Measurements from ENCODE around the gene CAD.

CAD gene

DNA sequence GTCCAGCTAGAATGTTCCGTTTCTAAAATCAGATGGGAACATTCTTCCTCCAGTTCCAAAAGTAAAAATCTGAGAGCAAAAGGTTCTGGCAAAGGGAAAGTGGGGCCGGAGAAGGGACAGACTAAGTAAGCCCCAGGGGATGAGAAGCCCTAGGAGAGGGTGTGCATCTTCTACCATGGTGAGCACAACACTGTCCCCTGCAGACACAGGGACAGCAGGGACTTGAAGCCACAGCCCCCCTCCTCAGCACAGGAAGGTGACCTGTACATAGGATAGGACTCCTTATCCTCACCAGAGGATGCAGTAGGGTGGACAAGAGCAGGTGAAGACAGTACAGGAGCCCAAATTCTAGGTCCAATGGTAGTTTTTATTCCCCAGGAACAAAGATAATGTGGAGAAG lies 17.9 kb upstream of the CAD start:
- DNase-seq: no peak

DNA sequence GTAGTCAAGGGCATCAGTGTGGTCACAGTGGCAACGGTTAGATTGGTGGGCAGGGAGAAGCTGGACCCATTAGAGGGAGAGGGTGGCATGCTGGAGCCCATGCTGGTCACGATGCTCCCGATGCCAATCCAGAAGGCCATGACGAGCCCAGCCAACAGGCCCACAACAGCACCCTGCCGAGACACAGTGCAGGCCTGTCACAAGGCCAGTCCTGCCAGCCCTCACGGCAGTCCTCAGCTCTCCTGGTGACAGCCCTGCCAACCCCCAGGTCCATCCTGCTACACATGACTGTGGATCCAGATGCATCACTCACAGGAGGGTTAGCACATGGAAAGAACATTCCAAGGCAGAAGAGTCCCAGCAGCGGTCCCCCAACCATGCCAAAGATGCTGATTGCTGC lies 15.5 kb upstream of the CAD start:
- no peak for DNase-seq

DNA sequence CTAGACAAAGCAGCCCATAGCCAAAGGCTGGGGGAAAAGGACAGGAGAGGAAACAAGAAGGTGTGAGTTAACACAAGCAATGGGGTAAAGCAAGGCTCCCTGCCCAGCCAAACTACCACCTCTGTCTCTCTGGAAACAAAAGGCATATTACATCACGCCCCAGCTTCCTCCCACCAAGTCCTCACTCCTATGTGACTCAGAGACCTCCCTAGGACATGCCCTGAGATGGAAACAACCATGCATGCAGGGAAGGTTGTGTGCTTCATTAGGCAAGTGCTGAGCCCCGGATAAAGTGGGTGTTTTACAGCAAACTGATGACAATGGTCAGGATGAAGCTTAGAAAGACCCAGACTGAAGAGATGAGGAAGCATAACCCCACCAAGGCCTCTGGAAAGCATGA lies 14.3 kb upstream of the CAD start:
- DNase-seq: no peak

DNA sequence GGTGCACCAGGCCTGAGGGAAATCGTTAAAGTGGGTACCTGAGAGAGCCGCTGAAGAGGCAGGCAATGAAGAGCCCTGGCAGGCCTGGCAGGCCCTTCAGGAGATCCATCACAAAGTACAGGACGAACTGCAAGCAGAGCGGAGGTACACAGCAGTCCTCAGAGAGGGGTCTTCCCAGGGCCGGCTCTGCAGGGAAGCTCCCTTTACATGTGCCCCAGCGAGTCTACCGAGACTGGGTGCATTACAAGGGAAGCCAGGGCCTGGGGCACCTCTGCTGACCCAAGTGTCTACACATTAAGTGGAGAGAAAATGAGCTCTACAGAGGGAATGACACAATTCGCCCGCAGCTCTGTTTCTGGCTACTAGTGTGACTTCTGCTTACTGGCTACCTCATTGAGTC lies 13.4 kb upstream of the CAD start:
- no peak for DNase-seq

DNA sequence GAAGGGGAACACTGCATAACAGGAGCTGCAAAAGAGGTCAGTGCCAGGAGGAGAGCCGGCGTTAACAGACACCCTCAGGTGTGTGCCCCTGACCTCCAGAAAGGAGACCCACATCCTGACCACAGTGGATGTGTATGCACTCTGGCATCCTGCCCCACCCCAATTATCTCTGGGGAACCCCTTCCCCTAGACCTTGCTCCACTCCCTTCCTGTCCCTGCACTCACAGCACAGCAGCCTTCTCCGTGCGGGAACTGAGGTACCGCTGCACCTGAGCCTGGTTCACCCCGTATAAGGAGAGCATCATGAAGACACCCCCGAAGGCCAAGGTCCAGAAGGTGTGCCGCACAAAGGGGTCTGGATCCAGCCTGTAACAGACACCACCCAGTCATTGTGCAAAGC lies 12.6 kb upstream of the CAD start:
- no peak for DNase-seq

DNA sequence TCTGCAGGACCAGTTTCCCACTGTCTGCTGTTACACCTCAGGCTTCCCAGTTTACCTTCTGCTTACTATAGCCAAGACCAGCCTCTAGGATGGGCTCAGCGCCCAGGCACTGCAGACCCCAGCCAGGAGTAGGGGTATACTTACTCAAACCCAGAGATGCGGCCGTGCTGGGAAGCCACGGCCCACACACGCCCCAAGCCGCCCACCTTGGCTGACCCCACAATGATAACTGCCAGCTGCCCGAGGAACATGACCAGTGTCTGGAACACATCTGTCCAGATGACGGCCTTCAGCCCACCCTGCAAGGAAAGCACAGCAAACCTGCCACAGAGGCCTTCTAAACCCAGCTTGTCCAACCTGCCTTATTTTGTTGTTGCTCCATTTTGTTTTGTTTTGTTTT lies 12.0 kb upstream of the CAD start:
- DNase-seq: no peak

DNA sequence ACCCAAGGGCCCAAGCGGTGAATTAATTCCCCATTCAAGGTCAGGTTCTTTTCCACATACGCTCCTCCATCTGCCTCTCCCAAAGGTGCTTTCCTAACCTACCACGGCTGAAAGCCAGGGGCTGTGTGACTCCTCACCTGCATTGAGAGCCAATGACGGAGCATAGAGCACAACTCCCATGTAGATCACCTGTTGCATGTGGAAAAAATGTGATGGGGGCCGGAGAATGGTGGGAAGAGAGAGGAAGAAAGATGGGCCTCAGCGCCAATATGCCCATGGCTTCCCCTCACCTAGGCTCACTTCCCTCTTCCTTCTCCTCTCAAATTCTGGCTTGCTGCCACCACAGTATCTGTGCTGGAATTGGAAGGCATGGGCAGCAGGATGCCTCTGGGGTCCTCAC lies 10.8 kb upstream of the CAD start:
- DNase-seq: no peak

DNA sequence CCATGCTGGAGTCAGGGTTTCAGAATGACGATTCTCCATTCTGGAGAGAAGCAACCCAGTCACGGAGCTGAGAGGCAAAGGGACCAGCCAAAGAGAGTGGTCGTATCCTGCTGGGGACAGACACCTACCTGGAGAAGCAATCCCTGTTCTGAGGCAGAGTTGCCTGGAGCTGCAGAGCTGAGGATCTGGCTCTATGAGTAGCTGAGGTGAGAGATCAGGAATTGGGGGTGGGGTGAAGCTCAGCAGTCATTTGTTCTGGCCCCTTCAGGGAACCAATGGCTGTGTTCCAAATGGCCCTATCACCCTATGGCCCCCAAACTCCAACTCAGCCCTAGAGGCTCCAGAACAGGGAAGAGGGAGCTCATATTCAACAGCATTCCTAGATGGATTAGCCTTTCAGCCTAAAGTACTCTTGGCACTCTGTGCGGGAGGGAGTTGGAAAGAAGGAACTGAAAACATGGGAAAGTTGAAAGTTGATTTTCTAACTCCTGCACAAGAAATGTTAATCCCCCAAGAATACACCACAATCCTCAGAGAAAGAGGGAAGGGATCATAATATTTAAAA lies 8.6 kb upstream of the CAD start:
- no peak for DNase-seq

DNA sequence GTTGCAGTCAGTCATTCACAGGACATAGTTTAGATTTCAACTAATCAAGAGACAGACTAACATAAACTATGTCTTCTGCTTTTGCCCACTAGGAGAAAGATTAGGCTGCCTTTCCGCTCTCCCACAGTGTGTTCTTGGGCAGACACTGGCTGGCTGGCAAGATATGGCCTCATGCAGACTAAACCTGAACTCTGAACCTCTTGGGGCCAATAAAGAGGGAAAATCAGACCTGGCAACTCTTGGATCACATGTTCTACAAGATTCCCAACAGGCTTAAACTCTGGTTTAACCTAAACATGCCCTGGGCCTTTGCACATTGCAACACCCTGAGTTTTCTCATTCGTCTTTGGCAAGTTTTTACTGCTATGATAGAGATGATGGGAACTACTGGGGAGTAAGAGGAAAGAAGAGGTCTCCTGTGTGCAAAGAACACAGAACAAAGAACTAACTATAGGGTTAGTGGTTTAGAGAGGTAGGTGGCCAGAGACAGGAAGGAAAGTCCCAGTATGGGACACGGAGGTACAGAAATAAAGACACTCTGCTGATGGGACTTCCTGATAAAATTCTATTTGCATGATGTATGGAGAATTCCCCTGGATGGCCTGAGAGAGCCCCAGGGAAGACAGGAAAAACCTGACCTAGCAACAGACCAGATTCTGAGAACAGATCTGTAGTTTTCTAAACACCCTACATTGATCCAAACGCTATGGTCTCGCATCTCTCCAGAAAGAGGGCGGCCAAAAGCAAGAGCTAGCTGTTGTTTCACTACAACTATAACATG lies 7.4 kb upstream of the CAD start:
- DNase-seq: no peak

DNA sequence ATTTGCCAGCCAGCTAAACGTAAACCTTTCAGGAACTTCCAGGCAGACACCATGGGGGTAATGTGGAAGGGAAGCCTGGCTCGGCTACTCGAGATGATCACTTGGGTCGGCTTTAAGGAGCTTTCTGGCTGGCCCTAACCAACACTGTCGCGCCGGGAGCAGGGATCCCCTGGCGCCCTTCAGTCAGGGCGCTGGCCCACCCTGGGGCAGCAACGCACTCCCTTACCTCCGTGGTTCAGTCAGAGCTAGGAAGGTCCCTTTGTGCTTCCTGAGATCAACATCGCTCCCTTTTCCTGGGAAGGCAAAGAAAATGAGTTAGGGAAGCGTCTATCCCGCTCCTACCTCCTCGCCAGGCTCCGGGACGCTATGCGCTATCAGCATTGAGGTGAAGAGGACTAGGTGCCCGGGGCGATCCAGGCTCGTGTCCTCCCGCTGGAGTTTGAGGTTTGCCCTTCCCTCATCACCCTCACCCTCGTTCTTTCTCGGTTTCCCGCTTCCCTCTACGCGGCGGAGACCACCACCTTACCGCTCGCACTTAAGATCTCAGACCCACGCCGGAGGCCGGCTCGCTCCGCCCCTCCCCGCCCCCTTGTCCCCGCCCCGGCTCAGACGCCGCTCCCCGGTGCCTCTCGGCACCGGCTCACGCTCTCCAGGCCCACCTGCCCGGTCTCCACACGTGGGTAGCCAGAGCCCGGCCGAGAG lies 5.8 kb upstream of the CAD start:
- no peak for DNase-seq

DNA sequence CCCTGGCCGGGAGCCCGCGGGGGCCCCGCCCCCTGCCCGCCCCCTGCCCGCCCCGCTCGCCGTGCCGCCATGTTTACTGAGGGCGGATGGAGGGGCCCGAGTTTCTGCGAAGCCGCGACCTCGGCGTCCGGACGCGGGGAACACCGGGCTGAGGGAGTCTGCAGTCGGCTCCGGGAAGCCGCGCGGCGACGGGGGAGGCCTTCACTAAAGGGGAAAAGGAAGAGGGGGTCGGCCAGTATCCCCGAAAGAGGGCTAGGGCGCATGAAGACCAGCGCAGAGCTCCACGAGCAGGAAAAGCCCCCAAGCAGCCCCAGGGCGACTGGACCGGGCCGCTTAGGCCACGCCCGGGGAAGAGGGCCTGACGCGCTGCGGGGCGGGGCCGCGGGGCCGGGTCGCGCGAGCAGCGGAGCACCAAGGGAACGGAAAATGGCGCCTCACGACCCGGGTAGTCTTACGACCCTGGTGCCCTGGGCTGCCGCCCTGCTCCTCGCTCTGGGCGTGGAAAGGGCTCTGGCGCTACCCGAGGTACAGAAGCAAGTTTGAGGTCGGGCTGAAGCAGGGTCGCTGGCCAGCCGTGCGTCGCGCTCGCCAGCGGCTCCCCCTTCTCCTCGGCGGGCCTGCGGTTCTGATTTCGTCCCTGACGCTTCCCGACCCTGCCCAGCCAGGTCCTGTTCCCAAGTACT lies 5.1 kb upstream of the CAD start, which contains the start of the genes ATRAID and SLC5A6:
TSS of gene ATRAID (plus strand) at position 99 of the 683 bp plus-strand sequence. CDS start at position 427, 328 bp downstream.
TSS of gene SLC5A6 (minus strand) at position 326 of the 683 bp plus-strand sequence. CDS start 4,618 bp downstream, outside the sequence.
- peak; percentile 78 to 97 (median 92) for DNase-seq

DNA sequence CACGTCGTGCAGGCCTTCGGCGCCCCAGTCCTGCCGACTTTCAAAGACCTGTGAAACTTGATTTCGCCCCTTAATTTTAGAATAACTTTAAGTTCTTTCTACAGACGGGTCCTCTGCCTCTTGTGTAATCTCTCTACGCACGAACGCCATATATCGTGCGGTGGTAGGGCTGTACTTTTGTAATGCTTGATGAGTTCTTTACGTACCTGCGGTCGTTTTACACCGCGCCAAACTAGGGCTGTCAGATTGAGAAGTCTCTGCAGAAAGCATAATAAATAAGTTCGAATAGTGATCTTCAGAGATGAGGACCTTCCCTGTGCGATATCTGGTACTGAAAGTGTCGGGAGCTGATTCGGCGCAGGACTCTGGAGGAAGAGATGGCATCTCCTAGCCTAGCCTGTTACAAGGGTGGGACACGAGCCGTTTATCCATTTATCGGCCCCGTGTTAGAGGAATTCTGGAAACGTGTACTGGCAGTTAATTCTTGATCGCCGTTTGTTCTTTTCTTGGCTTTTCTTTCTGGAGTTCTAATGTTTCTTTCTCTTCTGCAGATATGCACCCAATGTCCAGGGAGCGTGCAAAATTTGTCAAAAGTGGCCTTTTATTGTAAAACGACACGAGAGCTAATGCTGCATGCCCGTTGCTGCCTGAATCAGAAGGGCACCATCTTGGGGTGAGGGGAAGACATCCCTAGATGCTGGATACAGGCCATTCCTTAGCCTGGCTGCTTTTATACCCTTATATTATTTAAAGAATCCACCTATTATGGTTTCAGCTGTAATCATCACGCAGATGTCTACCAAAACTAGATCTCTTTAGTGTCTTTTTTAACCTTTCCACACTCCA lies 4.3 kb upstream of the CAD start:
- DNase-seq: peak in 4 of 6 experiments; percentile 49 to 84 (median 64)

DNA sequence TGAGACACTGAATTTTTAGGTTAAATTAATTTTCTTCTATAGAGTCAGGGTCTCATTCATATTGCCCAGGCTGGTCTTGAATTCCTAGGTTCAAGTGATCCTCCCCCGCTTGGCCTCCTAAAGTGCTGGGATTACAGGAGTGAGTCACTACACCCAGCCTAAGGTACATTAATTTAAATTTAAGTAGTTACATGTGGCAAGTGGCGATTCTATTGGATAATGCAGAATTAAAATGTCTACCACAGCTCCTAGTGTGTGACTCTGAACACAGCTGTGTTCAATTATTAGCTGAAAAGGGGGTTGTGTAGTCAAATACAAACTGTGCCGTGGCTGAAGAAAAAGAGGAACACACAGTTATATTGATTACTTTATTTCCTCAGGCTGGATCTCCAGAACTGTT lies 2.2 kb upstream of the CAD start:
- no peak for DNase-seq

DNA sequence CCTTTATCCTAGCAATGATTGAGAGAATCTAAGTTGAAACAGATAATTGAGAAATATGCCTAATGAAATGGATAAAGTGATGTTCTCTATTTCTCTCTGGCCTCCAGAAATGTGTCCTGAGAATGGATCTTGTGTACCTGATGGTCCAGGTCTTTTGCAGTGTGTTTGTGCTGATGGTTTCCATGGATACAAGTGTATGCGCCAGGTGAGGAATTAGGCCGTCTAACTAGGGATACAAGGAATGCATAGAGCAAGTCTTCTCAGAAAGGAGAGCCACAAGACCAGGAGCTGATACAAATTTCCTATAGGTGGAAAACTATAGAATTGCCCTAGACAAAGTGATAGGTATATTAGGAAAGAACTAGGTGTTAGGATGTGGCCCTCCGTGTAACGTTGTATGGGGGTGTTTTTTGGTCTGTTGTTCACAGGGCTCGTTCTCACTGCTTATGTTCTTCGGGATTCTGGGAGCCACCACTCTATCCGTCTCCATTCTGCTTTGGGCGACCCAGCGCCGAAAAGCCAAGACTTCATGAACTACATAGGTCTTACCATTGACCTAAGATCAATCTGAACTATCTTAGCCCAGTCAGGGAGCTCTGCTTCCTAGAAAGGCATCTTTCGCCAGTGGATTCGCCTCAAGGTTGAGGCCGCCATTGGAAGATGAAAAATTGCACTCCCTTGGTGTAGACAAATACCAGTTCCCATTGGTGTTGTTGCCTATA lies 592 bp upstream of the CAD start:
- DNase-seq: no peak

DNA sequence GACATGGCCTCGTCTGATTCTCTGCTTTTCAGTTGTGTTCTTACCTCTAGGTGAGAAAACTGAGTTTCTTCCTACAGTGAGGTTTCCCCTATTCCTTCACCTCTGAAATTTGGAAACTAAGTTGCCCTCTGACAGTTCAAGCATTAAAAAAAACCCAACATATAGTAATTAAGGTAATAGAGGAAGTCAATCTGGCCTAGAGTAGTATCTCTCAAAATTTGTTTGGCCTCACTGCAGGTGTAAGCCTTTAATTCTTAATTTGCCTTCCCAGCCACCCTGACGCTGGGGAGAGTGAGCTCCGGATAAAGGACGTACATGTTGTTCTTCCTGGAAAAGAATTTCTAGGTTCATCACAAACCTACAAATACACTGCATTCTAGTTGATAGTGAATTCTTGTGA lies 1.4 kb downstream of the CAD start:
- DNase-seq: no peak

DNA sequence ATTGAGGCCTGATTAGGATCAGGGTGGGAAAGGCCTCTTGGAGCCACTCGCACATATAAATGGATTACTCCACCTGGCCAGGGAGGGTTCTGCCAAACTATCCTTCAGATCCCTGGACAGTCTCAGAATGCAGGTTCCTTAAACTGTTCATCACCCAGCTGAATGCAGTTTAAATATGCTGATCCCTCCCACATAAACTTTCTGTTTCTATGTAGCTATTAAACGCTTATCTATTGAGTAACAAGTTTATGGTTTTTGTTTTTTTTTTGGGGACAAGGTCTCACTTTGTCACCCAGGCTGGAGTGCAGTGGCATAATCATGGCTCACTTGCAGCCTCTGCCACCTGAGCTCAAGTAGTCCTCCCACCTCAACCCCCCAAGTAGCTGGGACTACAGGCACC lies 1.9 kb downstream of the CAD start:
- no peak for DNase-seq

DNA sequence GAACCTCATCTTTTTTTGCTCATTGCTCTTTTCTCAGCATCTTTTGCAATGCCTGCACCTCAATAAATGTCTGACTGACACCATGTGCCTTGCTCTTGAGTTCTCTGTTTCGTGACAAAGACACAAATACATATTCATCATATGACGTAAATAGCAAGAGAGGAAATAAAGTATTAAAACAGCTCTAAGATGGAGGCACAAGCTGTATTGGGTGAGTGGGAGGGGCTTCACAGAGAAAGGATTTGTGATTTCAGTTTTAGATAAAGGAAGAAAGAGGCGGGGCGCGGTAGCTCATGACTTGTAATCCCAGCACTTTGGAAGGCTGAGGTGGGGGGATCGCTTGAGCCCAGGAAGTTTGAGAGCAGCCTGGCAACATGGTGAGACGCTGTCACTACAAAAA lies 2.9 kb downstream of the CAD start:
- no peak for DNase-seq

DNA sequence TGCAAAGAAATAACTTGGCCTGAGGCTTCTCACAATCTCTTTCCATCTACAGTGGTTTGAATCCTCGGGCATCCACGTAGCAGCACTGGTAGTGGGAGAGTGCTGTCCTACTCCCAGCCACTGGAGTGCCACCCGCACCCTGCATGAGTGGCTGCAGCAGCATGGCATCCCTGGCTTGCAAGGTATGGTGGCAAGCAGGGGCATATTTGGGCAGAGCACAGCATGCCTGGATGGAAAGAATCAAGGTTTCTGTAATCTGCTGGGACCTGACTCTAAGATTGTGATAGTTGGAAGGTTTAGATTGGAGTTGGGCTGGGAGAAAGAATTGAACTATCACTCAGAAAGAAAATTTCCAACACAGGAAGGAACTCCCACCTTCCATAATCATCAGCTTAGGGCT lies 4.0 kb downstream of the CAD start:
- DNase-seq: no peak

DNA sequence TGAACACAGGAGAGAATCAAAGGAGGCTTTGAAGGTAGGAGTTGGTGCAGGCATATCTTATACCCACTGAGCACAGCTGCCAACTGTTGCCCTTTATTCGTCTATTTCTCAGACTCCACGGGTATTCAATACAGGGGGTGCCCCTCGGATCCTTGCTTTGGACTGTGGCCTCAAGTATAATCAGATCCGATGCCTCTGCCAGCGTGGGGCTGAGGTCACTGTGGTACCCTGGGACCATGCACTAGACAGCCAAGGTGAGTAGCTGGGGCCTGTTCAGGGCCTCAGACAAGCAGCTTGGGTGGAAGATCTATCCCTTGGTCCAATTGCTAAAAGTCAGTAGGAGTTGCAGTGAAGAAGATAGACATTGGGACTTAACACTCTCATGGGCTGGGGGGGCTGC lies 5.2 kb downstream of the CAD start:
- no peak for DNase-seq

DNA sequence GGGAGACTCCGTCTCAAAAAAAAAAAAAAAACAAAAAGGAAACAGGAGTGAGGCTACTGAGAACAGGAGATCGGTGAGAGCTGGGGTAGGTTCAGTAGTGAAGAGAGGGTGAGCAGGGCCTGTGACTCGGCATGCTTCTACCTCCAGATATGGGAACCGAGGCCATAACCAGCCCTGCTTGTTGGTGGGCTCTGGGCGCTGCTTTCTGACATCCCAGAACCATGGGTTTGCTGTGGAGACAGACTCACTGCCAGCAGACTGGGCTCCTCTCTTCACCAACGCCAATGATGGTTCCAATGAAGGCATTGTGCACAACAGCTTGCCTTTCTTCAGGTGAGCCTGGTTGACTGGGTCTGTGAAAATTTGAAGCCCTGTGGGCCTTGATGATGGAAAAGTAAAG lies 6.2 kb downstream of the CAD start:
- DNase-seq: no peak

DNA sequence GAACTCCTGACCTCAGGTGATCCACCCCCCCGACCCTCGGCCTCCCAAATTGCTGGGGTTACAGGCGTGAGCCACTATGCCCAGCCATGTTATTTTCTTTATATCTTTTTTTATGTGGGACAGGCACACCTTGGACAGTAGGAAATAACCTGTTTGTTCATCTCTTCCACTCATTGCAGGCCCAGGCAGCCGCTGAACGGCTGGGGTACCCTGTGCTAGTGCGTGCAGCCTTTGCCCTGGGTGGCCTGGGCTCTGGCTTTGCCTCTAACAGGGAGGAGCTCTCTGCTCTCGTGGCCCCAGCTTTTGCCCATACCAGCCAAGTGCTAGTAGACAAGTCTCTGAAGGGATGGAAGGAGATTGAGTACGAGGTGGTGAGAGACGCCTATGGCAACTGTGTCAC lies 8.4 kb downstream of the CAD start:
- no peak for DNase-seq

DNA sequence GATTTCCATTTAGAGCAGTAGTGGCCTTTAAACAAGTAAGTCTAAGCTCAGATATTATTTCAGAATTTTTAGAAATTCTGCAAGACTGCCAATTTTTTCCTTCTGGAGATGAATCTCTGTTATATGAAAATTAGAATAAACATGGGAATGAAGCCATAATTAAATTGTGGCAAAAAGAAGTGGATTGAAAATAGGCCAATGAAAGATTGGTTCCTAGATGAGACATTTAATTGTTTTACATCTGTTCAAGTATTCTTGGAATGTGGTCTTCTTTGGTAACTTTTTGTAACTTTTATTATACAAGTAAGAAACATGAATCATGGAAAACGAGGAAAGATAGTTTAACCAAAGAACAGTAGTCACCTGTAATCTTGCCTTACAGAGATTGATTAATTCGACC lies 10.3 kb downstream of the CAD start:
- DNase-seq: no peak

Measured in stimulated activated naive CD4-positive, alpha-beta T cell (primary cell).